Non-pigmented ciliary epithelial cell (primary cell): Measurements from ENCODE around the gene ACOT4.
A peak's percentile ranks its signal among the peaks of the same experiment; 100 is the strongest.
"Not testable (repeated sequence)": the region's sequence is repeated elsewhere in the genome, so short reads cannot be mapped to it uniquely, and the experiment has no call there.

Source experiments
- DNase-seq: peaks from one replicate; pipeline ENCODE4 v3.0.0-alpha.2; 2010; ENCODE audit warnings: low read depth

The ACOT4 gene

GRCh38 chr14:73591690-73592449 is at the start of gene ACOT4:
Gene ACOT4 (plus strand): TSS chr14:73591873. CDS start chr14:73591960, 87 bp downstream.
- DNase-seq, result no peak

- not testable (repeated sequence) for DNase-seq
These were observed 48.7 kb upstream of the ACOT4 start for GRCh38 chr14:73542961-73543360.

- not testable (repeated sequence) for DNase-seq
These were observed 46.3 kb upstream of the ACOT4 start for GRCh38 chr14:73545353-73545752.

- not testable (repeated sequence) for DNase-seq
These were observed 42.6 kb upstream of the ACOT4 start for GRCh38 chr14:73549097-73549496.

- not testable (repeated sequence) for DNase-seq
These were observed 41.7 kb upstream of the ACOT4 start for GRCh38 chr14:73549889-73550524.

GRCh38 chr14:73553845-73554244 is 37.8 kb upstream of the ACOT4 start:
- no peak for DNase-seq

GRCh38 chr14:73557201-73557600 is 34.5 kb upstream of the ACOT4 start:
- DNase-seq, result not testable (repeated sequence)

GRCh38 chr14:73558238-73558637 is 33.4 kb upstream of the ACOT4 start:
- not testable (repeated sequence) for DNase-seq

GRCh38 chr14:73562256-73562655 is 29.4 kb upstream of the ACOT4 start:
- not testable (repeated sequence) for DNase-seq

- not testable (repeated sequence) for DNase-seq
These were observed 29.0 kb upstream of the ACOT4 start for GRCh38 chr14:73562696-73563095.

- not testable (repeated sequence) for DNase-seq
These were observed 25.2 kb upstream of the ACOT4 start for GRCh38 chr14:73566431-73566830.

- DNase-seq, result not testable (repeated sequence)
These were observed 24.7 kb upstream of the ACOT4 start for GRCh38 chr14:73566935-73567334.

- DNase-seq, result no peak
These were observed 24.3 kb upstream of the ACOT4 start for GRCh38 chr14:73567358-73567757.

GRCh38 chr14:73567951-73568885 is 23.5 kb upstream of the ACOT4 start:
- DNase-seq, result no peak

- DNase-seq, result not testable (repeated sequence)
These were observed 22.8 kb upstream of the ACOT4 start for GRCh38 chr14:73568886-73569184.

GRCh38 chr14:73569185-73569958 is 22.3 kb upstream of the ACOT4 start, which contains the start of gene ACOT2:
Gene ACOT2 (plus strand): TSS chr14:73569213. CDS start chr14:73569241, 28 bp downstream.
- peak; percentile 70 for DNase-seq

GRCh38 chr14:73570913-73571312 is 20.8 kb upstream of the ACOT4 start:
- not testable (repeated sequence) for DNase-seq

GRCh38 chr14:73573034-73573433 is 18.6 kb upstream of the ACOT4 start:
- not testable (repeated sequence) for DNase-seq

- DNase-seq, result not testable (repeated sequence)
These were observed 17.9 kb upstream of the ACOT4 start for GRCh38 chr14:73573740-73574139.

- DNase-seq, result not testable (repeated sequence)
These were observed 17.4 kb upstream of the ACOT4 start for GRCh38 chr14:73574251-73574650.

GRCh38 chr14:73576391-73576790 is 15.3 kb upstream of the ACOT4 start:
- no peak for DNase-seq
